GM18502 (cell line): ENCODE results near the gene KANSL1L.

Experiments used
- ATAC-seq: cut with Tn5 transposase; IDR thresholded peaks from one replicate; pipeline ENCODE4 v1.9.1; 2021; ENCODE audit warnings: mild to moderate bottlenecking; ENCODE audit not compliant: unreplicated experiment, poor library complexity

Gene KANSL1L

GRCh38 chr2:210086930-210087329, 84.3 kb downstream of the KANSL1L start:
- ATAC-seq: no peak

GRCh38 chr2:210086292-210086691, 84.9 kb downstream of the KANSL1L start:
- ATAC-seq: no peak

- ATAC-seq: peak; percentile 81
Observed at GRCh38 chr2:210072922-210073509, 98.2 kb downstream of the KANSL1L start.

GRCh38 chr2:210072493-210072892, 98.7 kb downstream of the KANSL1L start:
- ATAC-seq: no peak

GRCh38 chr2:210063306-210063705, 107.9 kb downstream of the KANSL1L start:
- ATAC-seq: no peak

- no peak for ATAC-seq
Observed at GRCh38 chr2:210055825-210056224, 115.4 kb downstream of the KANSL1L start.

GRCh38 chr2:210054696-210055095, 116.5 kb downstream of the KANSL1L start:
- ATAC-seq: no peak

GRCh38 chr2:210050885-210051284, 120.3 kb downstream of the KANSL1L start:
- ATAC-seq: no peak

GRCh38 chr2:210049831-210050230, 121.4 kb downstream of the KANSL1L start:
- ATAC-seq: no peak

GRCh38 chr2:210046851-210047500, 124.2 kb downstream of the KANSL1L start:
- ATAC-seq: no peak

GRCh38 chr2:210038078-210038477, 133.1 kb downstream of the KANSL1L start:
- no peak for ATAC-seq

- no peak for ATAC-seq
Observed at GRCh38 chr2:210035679-210036078, 135.5 kb downstream of the KANSL1L start.

- ATAC-seq: no peak
Observed at GRCh38 chr2:210034087-210034683, 137.0 kb downstream of the KANSL1L start.

- ATAC-seq: no peak
Observed at GRCh38 chr2:210028178-210028577, 143.0 kb downstream of the KANSL1L start.

- ATAC-seq: no peak
Observed at GRCh38 chr2:210027608-210028007, 143.6 kb downstream of the KANSL1L start.

GRCh38 chr2:210022824-210023223, 148.4 kb downstream of the KANSL1L start:
- ATAC-seq: no peak

GRCh38 chr2:210020138-210020537, 151.1 kb downstream of the KANSL1L start:
- no peak for ATAC-seq

- no peak for ATAC-seq
Observed at GRCh38 chr2:210009896-210010295, 161.3 kb downstream of the KANSL1L start.

- no peak for ATAC-seq
Observed at GRCh38 chr2:210009126-210009525, 162.1 kb downstream of the KANSL1L start.

GRCh38 chr2:210007895-210008294, 163.3 kb downstream of the KANSL1L start:
- ATAC-seq: no peak

- ATAC-seq: no peak
Observed at GRCh38 chr2:210004881-210005280, 166.3 kb downstream of the KANSL1L start.

- no peak for ATAC-seq
Observed at GRCh38 chr2:210003359-210003758, 167.8 kb downstream of the KANSL1L start.
